Cardiac septum (tissue), 1 donor: ENCODE measurements around the gene TBL2. TPM values are rescaled to one million over a fixed set of nuclear protein-coding genes. Genes with fewer than 3 reads are reported as not detected.
"Not testable (repeated sequence)": the region's sequence is repeated elsewhere in the genome, so short reads cannot be mapped to it uniquely, and the experiment has no call there.

Experiments
- DNase-seq: peaks from one replicate; pipeline ENCODE4 v3.0.0-alpha.2; 2020; ENCODE audit warnings: low spot score
- intact Hi-C: fragments of 100-400 bp; cut with DNase I; formaldehyde crosslinking; loops from one replicate; pipeline ENCODE4 v1.14.0; 2022
- long read RNA-seq: library from polyadenylated mRNA; unstranded; transcript quantifications from one replicate; pipeline ENCODE4 v2.0.0, GENCODE V29; 2021
- total RNA-seq: library from RNA; stranded (reverse); fragmentation: NEBNext Ultra II Directional; extraction: Animal tissue kit (Norgen Biotek cat#: 25700); gene quantifications from one replicate; pipeline ENCODE4 v1.2.1, GENCODE V29; 2021
- donor health status: DM: no; HTN: no; CAD: no.

The TBL2 gene
- total RNA-seq, result 13.6 TPM
- long read RNA-seq, full-length matches to known transcripts, result 20 of 29 reads
- long read RNA-seq, partial matches to known transcripts, result 0 of 29 reads
- long read RNA-seq, other reads (novel, unspliced or antisense), result 9 of 29 reads

GRCh38 chr7:73578342-73579128 lies at the start of gene TBL2:
TBL2 (minus strand) TSS chr7:73578579; CDS start chr7:73578549, 30 bp downstream.
- intact Hi-C loops, result loop anchor here (1.0 to 2.0 kb wide), 2 partner anchors 21 to 56 kb away; partner anchors contain the start of genes BAZ1B and BCL7B

GRCh38 chr7:73626814-73627213 lies 48.4 kb upstream of the TBL2 start:
- intact Hi-C loops, result no loop called here
- no peak for DNase-seq

More at GRCh38 chr7:73578342-73579128, at the start of gene TBL2:
- peak; percentile 100 for DNase-seq

- intact Hi-C loops, result no loop called here
These were observed 46.9 kb upstream of the TBL2 start for GRCh38 chr7:73625276-73625675.

GRCh38 chr7:73624669-73625001 lies 46.3 kb upstream of the TBL2 start:
- intact Hi-C loops, result no loop called here
- DNase-seq, result no peak

More at GRCh38 chr7:73625276-73625675, 46.9 kb upstream of the TBL2 start:
- no peak for DNase-seq

- intact Hi-C loops, result no loop called here
- peak; percentile 78 for DNase-seq
These were observed 45.7 kb upstream of the TBL2 start, which contains the start of gene MLXIPL for GRCh38 chr7:73623798-73624668. MLXIPL (minus strand) TSS chr7:73624522; CDS start chr7:73624492, 30 bp downstream.

- no peak for DNase-seq
- intact Hi-C loops, result no loop called here
These were observed 44.8 kb upstream of the TBL2 start for GRCh38 chr7:73622909-73623797.

GRCh38 chr7:73622527-73622908 lies 44.1 kb upstream of the TBL2 start:
- DNase-seq, result no peak
- intact Hi-C loops, result no loop called here

- intact Hi-C loops, result no loop called here
- DNase-seq, result no peak
These were observed 43.0 kb upstream of the TBL2 start for GRCh38 chr7:73621168-73622063.

GRCh38 chr7:73619394-73619793 lies 41.0 kb upstream of the TBL2 start:
- intact Hi-C loops, DNase-seq: not testable (repeated sequence)

GRCh38 chr7:73618538-73618937 lies 40.2 kb upstream of the TBL2 start:
- intact Hi-C loops, result no loop called here
- no peak for DNase-seq

- intact Hi-C loops, DNase-seq: not testable (repeated sequence)
These were observed 39.1 kb upstream of the TBL2 start for GRCh38 chr7:73617520-73617919.

- no peak for DNase-seq
- intact Hi-C loops, result no loop called here
These were observed 37.5 kb upstream of the TBL2 start for GRCh38 chr7:73615886-73616285.

- intact Hi-C loops, DNase-seq: not testable (repeated sequence)
These were observed 36.6 kb upstream of the TBL2 start for GRCh38 chr7:73614937-73615336.

GRCh38 chr7:73613954-73614735 lies 35.8 kb upstream of the TBL2 start:
- intact Hi-C loops, result no loop called here
- DNase-seq, result no peak

- intact Hi-C loops, result no loop called here
- no peak for DNase-seq
These were observed 34.4 kb upstream of the TBL2 start for GRCh38 chr7:73612598-73613269.

GRCh38 chr7:73611017-73611555 lies 32.7 kb upstream of the TBL2 start:
- intact Hi-C loops, result no loop called here
- no peak for DNase-seq

GRCh38 chr7:73610105-73610504 lies 31.7 kb upstream of the TBL2 start:
- intact Hi-C loops, result no loop called here
- no peak for DNase-seq
